ENCODE measurements around the gene CLDN5.

DNA sequence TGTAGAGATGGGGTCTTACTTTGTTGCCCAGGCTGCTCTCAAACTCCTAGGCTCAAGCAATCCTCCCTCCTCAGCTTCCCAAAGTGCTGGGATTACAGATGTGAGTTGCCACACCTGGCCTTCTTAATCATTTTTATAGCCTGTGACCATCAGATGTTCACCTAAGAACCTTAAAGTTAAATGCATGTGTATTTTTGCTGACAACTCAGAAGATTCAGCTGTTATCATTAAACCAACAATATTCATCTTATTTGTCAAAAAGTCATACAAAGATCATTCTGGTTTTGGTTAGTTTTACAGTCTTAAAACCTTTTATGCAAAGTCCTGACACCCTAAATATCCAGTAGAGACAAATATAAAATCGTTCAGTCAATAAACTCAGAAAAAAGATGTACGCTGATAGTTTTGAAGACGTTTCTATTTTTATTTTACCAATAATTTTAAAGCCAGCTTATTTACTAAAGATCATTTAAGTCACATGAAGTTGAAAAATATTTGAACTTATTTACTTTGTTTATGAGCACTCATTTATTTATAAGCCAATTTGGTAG lies 22.2 kb downstream of the CLDN5 start:
- TF ChIP-seq POLR2A (IDR thresholded peaks at IDR 0.05), result no peak
- TF ChIP-seq, protein P1, sequence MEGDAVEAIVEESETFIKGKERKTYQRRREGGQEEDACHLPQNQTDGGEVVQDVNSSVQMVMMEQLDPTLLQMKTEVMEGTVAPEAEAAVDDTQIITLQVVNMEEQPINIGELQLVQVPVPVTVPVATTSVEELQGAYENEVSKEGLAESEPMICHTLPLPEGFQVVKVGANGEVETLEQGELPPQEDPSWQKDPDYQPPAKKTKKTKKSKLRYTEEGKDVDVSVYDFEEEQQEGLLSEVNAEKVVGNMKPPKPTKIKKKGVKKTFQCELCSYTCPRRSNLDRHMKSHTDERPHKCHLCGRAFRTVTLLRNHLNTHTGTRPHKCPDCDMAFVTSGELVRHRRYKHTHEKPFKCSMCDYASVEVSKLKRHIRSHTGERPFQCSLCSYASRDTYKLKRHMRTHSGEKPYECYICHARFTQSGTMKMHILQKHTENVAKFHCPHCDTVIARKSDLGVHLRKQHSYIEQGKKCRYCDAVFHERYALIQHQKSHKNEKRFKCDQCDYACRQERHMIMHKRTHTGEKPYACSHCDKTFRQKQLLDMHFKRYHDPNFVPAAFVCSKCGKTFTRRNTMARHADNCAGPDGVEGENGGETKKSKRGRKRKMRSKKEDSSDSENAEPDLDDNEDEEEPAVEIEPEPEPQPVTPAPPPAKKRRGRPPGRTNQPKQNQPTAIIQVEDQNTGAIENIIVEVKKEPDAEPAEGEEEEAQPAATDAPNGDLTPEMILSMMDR (IDR thresholded peaks at IDR 0.05), result no peak
- no peak for TF ChIP-seq EP300 (IDR thresholded peaks at IDR 0.05)
